Kidney tubule cell (primary cell): ENCODE measurements around the gene ZNF385D.
A peak's percentile ranks its signal among the peaks of the same experiment; 100 is the strongest.
"Not testable (repeated sequence)": the region's sequence is repeated elsewhere in the genome, so short reads cannot be mapped to it uniquely, and the experiment has no call there.

Experiments
- DNase-seq: peaks from one replicate; pipeline ENCODE4 v3.0.0-alpha.2; 2018; ENCODE audit warnings: low spot score

Gene ZNF385D

GRCh38 chr3:21446945-21447475, 304.0 kb downstream of the ZNF385D start:
- DNase-seq, result no peak

- no peak for DNase-seq
These were observed 305.0 kb downstream of the ZNF385D start for GRCh38 chr3:21446027-21446426.

GRCh38 chr3:21441821-21442220, 309.2 kb downstream of the ZNF385D start:
- DNase-seq, result no peak

GRCh38 chr3:21436835-21437234, 314.2 kb downstream of the ZNF385D start:
- DNase-seq, result no peak

DNA sequence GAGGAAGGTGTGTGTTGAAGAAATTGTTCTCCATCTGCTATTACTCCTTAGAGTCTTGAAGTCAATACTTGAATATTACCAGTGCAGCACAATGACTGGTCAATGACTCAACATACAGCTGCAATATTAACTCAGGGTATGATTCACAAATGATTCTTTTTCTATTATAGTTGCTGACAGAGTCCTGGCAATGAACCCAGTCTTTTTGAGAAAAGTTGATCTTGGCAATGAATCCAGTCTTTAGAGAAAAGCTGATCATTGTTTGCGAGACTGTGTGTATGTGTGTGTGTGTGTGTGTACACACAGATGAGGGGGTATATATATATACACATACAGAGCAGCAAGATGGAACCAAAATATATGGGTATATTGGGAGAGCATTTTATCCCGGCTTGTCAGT, 315.1 kb downstream of the ZNF385D start:
- peak; percentile 91 for DNase-seq

DNA sequence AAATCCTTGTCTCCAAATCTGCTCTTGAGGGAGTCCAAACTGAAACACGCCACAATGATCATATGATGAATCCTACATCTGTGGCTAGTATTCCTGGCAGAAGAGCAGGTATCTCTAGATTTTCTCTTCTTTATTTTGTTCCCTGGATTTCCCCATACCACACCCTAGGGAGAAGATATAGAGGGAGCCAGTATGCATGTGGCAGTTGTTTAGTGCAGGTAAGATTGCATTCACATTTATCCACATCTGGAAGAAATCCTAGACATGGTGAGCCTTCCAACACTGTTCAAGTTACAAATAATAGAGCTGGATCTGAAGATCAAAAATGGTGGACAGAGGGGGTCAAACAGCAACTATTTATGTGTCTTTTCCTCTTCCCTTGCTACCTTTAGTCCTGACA, 316.7 kb downstream of the ZNF385D start:
- DNase-seq, result no peak

GRCh38 chr3:21433751-21434150, 317.3 kb downstream of the ZNF385D start:
- no peak for DNase-seq

DNA sequence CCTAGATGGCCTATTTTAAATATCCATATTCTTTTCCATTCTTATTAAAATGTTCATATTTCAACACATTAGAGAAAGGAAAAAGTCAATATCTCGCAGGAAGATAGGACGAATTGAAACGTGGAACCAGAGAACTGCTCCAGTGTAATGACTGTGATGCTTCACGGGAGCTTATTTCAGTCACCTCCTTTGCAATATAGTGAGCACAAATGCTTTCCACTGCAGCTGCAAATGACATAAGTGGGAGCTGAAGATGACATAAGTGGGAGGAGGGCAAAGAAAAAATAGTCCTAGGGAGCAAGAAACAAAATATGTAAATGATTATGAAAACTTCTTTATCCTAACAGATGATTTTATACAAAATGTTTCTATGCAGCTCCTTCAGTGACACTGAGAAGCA, 324.1 kb downstream of the ZNF385D start:
- DNase-seq, result no peak

DNA sequence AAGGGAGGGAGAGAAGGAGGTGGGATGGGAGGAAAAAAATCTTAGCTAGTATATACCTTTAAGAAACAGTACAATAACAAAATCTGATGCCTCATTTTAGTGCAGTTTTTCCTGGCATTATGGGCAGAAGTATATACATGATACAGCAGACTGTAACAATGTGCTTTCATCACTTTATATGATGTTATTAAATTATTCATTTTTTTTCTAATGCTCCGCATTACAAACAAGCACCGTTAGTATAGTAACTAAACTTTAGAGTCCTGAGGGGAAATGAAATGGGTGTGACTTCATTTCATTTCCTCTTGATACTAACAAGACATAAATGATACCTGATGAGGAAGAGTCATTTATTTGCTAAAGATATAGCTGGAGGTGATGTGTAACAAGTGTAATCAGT, 325.3 kb downstream of the ZNF385D start:
- no peak for DNase-seq

GRCh38 chr3:21421096-21421495, 329.9 kb downstream of the ZNF385D start:
- DNase-seq, result no peak

DNA sequence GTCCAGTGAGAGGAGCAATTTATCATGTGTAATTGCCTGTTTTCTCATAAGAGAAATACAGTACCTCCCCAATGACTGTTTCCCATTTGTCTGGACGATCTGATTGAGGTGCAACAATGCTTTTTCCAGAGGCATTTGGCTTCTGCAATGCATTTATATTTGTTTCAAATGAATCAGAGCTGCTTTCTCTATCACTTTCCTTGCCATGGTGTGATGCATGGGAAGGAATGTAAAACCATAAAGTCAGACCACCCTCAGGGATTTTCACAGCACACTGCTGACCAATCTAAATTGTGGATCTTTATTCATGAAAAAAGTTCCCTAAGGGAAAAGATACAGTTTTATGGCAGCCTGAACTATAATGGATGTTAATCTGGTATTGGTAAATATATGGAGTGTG, 333.0 kb downstream of the ZNF385D start:
- DNase-seq, result no peak

DNA sequence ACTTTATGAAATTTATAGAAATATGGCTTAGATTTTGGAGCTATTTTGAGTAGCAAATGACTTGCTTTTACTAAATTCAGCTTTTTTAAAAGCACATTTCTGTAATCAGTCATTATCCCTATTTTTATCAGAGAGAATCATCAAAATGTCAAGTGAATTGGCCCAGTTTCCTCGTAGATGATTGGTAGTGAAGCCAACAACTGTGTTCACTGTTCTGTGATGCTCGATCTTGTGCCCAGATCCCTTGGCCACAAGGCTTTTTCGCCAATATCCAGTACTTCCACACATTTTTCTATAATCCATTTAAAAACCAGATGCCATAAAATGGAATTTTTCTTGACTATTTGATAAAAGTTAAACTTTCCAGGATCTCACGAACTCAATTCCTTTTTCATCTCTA, 336.5 kb downstream of the ZNF385D start:
- no peak for DNase-seq

DNA sequence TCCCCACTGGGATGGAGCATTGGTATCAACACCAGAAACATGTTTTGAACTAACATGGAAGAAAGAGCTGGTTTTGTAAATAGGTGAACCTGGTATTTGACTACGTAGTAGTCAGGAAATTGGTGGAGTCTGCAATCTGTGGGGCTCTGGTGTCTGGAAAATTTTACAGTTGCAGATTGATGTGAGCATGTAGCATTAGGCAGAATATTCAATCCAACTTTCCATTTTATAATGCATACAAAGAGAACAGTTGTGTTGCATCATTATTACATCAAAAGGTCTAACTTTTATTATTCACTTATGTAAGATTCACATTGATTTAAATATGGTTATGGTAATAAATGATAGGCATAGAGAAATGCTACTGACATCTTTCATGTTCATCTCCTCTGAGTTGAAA, 340.0 kb downstream of the ZNF385D start:
- DNase-seq, result no peak

DNA sequence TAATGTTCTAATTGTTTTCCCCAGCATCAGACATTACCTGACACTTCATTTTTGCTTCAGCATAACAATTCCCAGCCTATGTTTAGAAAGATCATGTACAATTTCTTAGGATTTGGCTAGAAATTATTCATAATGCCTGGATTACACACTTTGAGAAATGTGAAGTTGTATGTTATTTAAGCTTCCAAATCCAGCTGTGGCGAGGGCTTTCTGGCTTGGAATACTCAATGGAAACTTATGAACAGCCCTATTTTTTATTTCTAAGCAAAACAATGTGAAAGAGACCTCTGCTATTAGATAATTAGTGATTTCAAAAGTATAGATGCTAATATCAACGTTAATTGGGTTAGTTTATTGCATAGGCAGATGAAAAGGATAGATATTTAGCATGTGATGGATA, 341.6 kb downstream of the ZNF385D start:
- DNase-seq, result no peak

- DNase-seq, result no peak
These were observed 343.3 kb downstream of the ZNF385D start for GRCh38 chr3:21407743-21408142.

GRCh38 chr3:21405671-21406667, 345.0 kb downstream of the ZNF385D start:
- no peak for DNase-seq

DNA sequence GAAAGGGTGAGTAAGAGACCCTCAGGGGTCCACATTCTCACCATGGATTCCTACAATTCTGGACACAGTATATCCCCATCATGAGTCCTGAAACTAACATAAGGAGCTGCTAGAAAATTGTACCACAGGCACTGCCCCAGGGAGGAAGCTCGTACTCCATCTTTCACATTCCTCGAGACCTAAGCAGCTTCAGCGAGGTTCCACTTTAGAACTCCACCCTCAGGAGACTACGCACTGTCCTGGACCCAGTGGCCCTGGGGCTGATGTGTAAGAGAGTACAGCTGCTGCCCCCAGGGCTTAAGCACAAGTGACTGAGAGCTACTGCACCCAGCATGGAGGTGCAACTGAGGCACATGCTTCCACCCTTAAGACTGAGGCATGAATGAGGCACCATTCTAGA, 352.5 kb downstream of the ZNF385D start:
- DNase-seq, result no peak

DNA sequence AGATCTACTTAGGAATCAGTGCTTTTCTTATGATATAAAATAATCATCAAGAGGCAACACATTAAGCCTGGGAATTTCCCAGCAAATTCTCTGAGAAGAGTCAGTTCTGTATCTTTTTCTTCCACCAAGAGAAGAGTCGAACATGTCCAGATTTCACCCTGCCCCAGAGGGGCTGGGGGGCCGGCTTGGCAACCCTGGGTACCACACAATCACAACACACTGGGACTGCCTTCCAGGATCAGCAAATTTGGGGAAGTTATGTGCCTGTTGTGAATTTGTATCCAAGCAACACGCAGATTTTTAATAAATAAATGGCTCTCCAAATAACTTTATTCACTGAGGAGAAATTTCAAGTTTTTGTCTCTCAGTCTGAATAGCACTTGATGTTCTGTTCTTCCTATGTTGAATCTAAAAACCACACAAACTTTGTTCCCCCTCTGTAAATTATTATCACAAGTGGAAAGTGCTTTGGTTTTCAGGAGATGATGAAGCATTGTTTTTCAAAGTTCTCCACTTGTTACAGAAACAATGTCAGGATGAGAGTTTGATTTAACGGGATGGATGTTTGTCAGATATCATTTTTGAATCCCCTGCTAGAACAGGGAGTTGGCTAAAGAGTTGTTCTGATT, 357.2 kb downstream of the ZNF385D start:
- no peak for DNase-seq

DNA sequence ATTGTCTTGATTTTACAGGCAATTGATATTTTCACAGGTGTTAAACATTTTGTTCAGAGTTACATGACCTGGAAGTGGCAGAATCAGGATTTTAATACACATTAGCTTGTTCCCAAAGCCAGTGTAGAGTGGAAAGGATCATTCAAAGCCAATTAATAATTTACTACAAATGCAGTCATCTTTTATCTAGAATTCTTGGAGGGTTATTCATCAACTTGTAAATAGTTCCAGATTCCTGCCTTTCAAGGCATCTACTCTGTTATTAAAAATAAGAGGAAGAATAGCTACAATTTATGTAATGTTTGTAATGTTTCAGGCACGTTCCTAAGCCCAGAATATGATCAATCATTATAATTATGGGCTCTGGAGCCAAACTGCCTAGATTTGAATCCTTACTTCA, 358.5 kb downstream of the ZNF385D start:
- DNase-seq, result peak; percentile 81

DNA sequence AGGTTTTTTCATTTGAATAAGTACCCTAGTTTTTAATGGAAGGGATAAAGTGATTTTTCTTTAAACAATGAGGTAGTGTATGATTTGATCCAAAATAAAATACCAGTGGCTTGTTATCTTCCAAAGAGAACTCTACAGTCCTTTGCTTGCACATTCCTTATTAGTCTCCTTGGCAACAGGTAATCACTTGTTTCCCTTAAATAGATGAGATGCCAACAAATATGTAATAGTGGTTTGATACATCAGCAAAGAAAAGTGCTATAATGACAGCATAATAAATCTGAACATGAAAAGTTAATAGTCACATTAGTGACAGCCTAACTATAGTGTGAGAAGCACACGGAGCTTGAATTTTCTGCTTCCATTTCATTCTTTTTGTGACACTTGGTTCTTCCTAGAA, 360.2 kb downstream of the ZNF385D start:
- DNase-seq, result peak; percentile 10

GRCh38 chr3:21390136-21390535, 360.9 kb downstream of the ZNF385D start:
- DNase-seq, result peak; percentile 74

GRCh38 chr3:21387142-21387826, 363.7 kb downstream of the ZNF385D start:
- DNase-seq, result not testable (repeated sequence)

DNA sequence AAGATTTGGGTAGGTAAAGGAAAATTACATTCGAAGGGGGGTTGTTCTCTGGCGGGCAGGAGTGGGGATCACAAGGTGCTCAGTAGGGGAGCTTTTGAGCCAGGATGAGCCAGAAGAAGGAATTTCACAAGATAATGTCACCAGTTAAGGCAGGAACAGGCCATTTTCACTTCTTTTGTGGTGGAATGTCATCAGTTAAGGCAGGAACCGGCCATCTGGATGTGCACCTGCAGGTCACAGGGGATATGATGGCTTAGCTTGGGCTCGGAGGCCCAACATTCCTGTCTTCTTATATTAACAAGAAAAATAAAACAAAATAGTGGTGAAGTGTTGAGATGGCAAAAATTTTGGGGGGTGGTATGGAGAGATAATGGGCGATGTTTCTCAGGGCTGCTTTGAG, 373.0 kb downstream of the ZNF385D start:
- not testable (repeated sequence) for DNase-seq
